Measurements from ENCODE around the gene LPIN3. TPM values are rescaled to one million over a fixed set of nuclear protein-coding genes. Genes with fewer than 3 reads are reported as not detected.

LPIN3 gene
- total RNA-seq, 1 experiment from 2014 or later = 3.8 TPM

DNA sequence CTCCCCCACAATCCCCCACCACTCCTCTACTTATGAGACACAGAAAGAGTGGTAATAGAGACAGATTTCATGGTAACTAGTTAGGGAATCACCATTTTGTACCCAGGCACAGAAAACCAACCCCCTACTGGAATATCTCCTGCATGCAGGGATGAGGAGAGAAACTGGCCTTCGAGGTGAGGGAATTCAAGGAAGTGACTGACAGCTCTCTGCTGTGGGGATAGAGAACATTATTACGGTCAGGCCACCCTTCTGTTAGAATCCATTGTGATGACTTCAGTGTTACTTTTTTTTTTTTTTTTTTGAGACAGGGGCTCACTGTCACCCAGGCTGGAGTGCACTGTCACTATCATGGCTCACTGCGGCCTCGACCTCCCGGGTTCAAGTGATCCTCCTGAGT is 13.4 kb upstream of the LPIN3 start:
- H3K23ac ChIP-seq (ENCODE audit: insufficient read length, low read depth, low read length) = no peak overlapping the region
- H3K79me2 ChIP-seq (ENCODE audit: insufficient read depth, low read length) = no peaks in the 10 kb centered on the region
- H3K9me3 Mint-ChIP-seq = no peaks in the 10 kb centered on the region
- no peak overlapping the region for H4K91ac ChIP-seq (ENCODE audit: insufficient read length, low read depth, low read length)
- H3K18ac ChIP-seq (ENCODE audit: insufficient read length, low read depth, low read length) = no peak overlapping the region
- no CpG with 5 or more reads among the region's 5 CpGs for WGBS (ENCODE audit: extremely low coverage, insufficient read length, low lambda C conversion rate)
- no peaks in the 10 kb centered on the region for H3K23me2 ChIP-seq (ENCODE audit: insufficient read length, low read depth, low read length, poor library complexity, severe bottlenecking)
- H3K4me2 ChIP-seq (ENCODE audit: insufficient read depth, insufficient read length, low read length) = no peak overlapping the region
- H3K36me3 Mint-ChIP-seq (ENCODE audit: insufficient read depth in 1 of 3, low read depth in 3 of 3) = no peaks in the 10 kb centered on the region
- no peaks in the 10 kb centered on the region for H3K9me3 ChIP-seq (ENCODE audit: control insufficient read depth, low read depth, low read length)
- H3K4me1 ChIP-seq (ENCODE audit: insufficient read depth, low read length) = no peaks in the 10 kb centered on the region
- no peak overlapping the region for H3K14ac ChIP-seq (ENCODE audit: insufficient read depth, low read length)
- no peak overlapping the region for H2BK20ac ChIP-seq (ENCODE audit: low read depth, low read length, poor library complexity, severe bottlenecking)
- H3K56ac ChIP-seq (ENCODE audit: insufficient read length, low read depth, low read length) = no peak overlapping the region
- H2BK120ac ChIP-seq (ENCODE audit: low read depth, low read length, poor library complexity, severe bottlenecking) = no peak overlapping the region
- no peaks in the 10 kb centered on the region for H4K20me1 ChIP-seq (ENCODE audit: control insufficient read depth, insufficient read depth, insufficient read length)
- H3T11ph ChIP-seq (ENCODE audit: low read length) = no peak overlapping the region
- no peak overlapping the region for H2BK15ac ChIP-seq (ENCODE audit: low read depth, low read length)
- H3K27me3 ChIP-seq (ENCODE audit: insufficient read depth, low read length) = no peaks in the 10 kb centered on the region
- H2BK12ac ChIP-seq (ENCODE audit: insufficient read length, low read depth, low read length) = no peak overlapping the region
- no peak overlapping the region for H2BK5ac ChIP-seq (ENCODE audit: insufficient read length, low read length)
- H3K27ac Mint-ChIP-seq = no peak overlapping the region
- H3K79me1 ChIP-seq (ENCODE audit: insufficient read depth, low read depth, low read length, poor library complexity, severe bottlenecking) = no peaks in the 10 kb centered on the region
- H3K9ac ChIP-seq (ENCODE audit: extremely low read depth, insufficient read length, low read length) = no peak overlapping the region
- H3K27ac ChIP-seq (ENCODE audit: insufficient read length, low read depth, low read length) = no peak overlapping the region
- peaks cover 9% of the 10 kb centered on the region for H3K27me3 Mint-ChIP-seq (ENCODE audit: low read depth)
- no peak overlapping the region for H3K4me3 Mint-ChIP-seq
- 0 out of 4 replicates have a peak, but pooled peaks cover 0 to 2% of the 10 kb centered on the region in 2 experiments for H3K4me1 Mint-ChIP-seq
- no peak overlapping the region for H4K8ac ChIP-seq (replicated peaks; ENCODE audit: insufficient read length, low read depth, low read length)
- no peak overlapping the region for H2AK5ac ChIP-seq (ENCODE audit: insufficient read length, low read length)
- H4K5ac ChIP-seq (ENCODE audit: insufficient read length, low read depth, low read length) = no peak overlapping the region
- H2AFZ ChIP-seq (ENCODE audit: low read length) = no peak overlapping the region
- no peak overlapping the region for H3K4ac ChIP-seq (ENCODE audit: low read depth, low read length)
- TF ChIP-seq, protein P1, sequence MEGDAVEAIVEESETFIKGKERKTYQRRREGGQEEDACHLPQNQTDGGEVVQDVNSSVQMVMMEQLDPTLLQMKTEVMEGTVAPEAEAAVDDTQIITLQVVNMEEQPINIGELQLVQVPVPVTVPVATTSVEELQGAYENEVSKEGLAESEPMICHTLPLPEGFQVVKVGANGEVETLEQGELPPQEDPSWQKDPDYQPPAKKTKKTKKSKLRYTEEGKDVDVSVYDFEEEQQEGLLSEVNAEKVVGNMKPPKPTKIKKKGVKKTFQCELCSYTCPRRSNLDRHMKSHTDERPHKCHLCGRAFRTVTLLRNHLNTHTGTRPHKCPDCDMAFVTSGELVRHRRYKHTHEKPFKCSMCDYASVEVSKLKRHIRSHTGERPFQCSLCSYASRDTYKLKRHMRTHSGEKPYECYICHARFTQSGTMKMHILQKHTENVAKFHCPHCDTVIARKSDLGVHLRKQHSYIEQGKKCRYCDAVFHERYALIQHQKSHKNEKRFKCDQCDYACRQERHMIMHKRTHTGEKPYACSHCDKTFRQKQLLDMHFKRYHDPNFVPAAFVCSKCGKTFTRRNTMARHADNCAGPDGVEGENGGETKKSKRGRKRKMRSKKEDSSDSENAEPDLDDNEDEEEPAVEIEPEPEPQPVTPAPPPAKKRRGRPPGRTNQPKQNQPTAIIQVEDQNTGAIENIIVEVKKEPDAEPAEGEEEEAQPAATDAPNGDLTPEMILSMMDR (conservative IDR thresholded peaks at IDR 0.05) = no peak
- no peak for DNase-seq

Measured in H9 (cell line).